ENCODE data around the gene PCARE. TPM values are rescaled to one million over a fixed set of nuclear protein-coding genes. Genes with fewer than 3 reads are reported as not detected.

PCARE gene
- total and polyA plus RNA-seq, 2 experiments from 2014 or later, result not detected

DNA sequence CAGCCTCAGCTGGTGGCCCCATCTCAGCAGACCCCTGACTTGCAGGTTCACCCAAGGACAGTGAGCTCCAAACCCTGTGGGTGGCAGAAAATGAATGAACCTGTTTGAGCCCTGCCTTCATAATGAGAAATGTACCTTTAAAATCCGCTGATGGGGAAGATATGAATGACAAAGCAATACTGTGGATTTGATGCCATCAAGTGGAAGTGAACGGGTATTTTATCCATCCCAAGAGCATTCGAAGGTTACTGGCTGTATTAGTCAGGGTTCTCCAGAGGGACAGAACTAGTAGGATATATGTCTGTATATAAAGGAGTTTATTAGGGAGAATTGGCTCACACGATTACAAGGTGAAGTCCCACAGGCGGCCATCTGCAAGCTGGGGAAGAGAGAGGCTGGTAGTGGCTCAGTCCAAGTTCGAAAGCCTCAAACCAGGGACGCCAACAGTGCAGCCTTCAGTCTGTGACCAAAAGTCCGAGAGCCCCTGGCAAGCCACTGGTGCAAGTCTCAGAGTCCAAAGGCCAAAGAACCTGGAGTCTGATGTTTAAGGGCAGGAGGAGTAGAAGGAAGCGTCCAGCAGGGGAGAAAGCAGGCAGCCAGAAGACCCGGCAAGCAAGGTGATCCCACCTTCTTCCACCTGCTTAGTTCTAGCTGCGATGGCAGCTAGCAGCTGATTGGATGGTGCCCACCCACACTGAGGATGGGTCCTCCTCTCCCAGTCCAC lies 61.1 kb downstream of the PCARE start (continued):
- TF ChIP-seq ZNF331 (CRISPR knock-in tag; IDR thresholded peaks at IDR 0.05; ENCODE audit: low read depth) (no peak), REST (IDR thresholded peaks at IDR 0.05; ENCODE audit: unreplicated experiment) (no peak), CREB1 (CRISPR knock-in tag; IDR thresholded peaks at IDR 0.05; ENCODE audit: low read depth) (no peak), CTCF (conservative IDR thresholded peaks at IDR 0.05; ENCODE audit: low read depth in 2 of 2) (no peak), ZNF114 (CRISPR knock-in tag; IDR thresholded peaks at IDR 0.05) (no peak)

DNA sequence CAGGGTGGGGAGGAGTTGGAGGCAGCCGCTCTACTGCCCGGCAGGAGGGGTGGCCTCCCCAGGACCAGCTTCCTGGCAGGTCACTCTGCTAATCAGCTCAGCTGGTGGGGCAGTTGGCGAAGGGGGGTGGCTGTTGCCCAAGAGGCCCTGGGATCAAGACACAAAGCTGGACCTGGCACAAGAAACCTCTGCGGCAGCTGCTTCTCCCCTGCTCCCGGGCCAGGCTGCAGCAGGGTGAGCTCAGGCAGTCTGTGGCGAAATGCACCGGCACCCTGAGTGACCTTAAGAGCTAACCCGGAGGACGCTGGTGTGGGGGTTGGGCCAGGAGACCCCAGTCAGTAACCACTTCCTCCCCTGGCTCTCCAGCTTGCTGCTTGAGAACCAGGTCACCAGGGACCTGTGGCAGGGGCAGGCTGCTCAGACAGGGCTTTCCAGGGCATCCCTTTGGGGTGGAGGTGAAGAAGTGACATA lies 62.1 kb downstream of the PCARE start:
- Histone ChIP-seq H2AFZ (no peak overlapping the region; the same call in 1 of the 2 replicates), H3K27me3 (ENCODE audit: insufficient read depth) (no peaks in the 10 kb centered on the region), H4K20me1 (replicated peaks; ENCODE audit: insufficient read depth) (no peaks in the 10 kb centered on the region), H3K4me3 (no peak overlapping the region), H3K4me2 (no peak overlapping the region), H3K9me2 (ENCODE audit: insufficient read depth) (no peaks in the 10 kb centered on the region), H3K27ac (ENCODE audit: low read depth) (no peak overlapping the region), H3F3A (replicated peaks; ENCODE audit: low read depth) (no peaks in the 10 kb centered on the region), H3K4me1 (ENCODE audit: insufficient read depth) (0 out of 2 replicates have a peak, but pooled peaks cover 4% of the 10 kb centered on the region), H3K79me2 (replicated peaks; ENCODE audit: insufficient read depth) (no peaks in the 10 kb centered on the region), H3K36me3 (ENCODE audit: insufficient read depth) (no peaks in the 10 kb centered on the region)
- H3K4me1 Mint-ChIP-seq, result peaks cover 19% of the 10 kb centered on the region
- H3K27me3 Mint-ChIP-seq (ENCODE audit: insufficient read depth, low read depth, poor library complexity), result peaks cover 6% of the 10 kb centered on the region
- ATAC-seq, result no peak; the same call in 2 of the 3 replicates
- H3K27ac Mint-ChIP-seq, result no peak overlapping the region
- H3K4me3 Mint-ChIP-seq, result no peak overlapping the region
- H3K36me3 Mint-ChIP-seq (ENCODE audit: low read depth), result no peaks in the 10 kb centered on the region
- no peaks in the 10 kb centered on the region for H3K9me3 Mint-ChIP-seq
- DNase-seq (ENCODE audit: low spot score), result no peak
- TF ChIP-seq JUNB (IDR thresholded peaks at IDR 0.05; ENCODE audit: unreplicated experiment) (no peak), CREB1 (CRISPR knock-in tag; IDR thresholded peaks at IDR 0.05; ENCODE audit: low read depth) (no peak), REST (IDR thresholded peaks at IDR 0.05; ENCODE audit: unreplicated experiment) (no peak), ZNF331 (CRISPR knock-in tag; IDR thresholded peaks at IDR 0.05; ENCODE audit: low read depth) (no peak), STAT1 (IDR thresholded peaks at IDR 0.05; ENCODE audit: unreplicated experiment) (no peak), EZH2phosphoT487 (IDR thresholded peaks at IDR 0.05; ENCODE audit: unreplicated experiment) (no peak), CTCF (conservative IDR thresholded peaks at IDR 0.05; ENCODE audit: low read depth in 2 of 2) (no peak), NANOG (IDR thresholded peaks at IDR 0.05; ENCODE audit: borderline replicate concordance) (no peak), ETS1 (IDR thresholded peaks at IDR 0.05) (no peak), EZH2 (IDR thresholded peaks at IDR 0.05; ENCODE audit: low read depth, unreplicated experiment) (no peak)
